HL-60 (cell line): ENCODE results near the gene SLC34A1.

Experiments
- GABPA ChIP-seq: IDR thresholded peaks from 2 replicates; pipeline ENCODE4 v1.6.1; 2012; ENCODE audit warnings: low read depth
- TF ChIP-seq, protein P1 (sequence below): IDR thresholded peaks from one replicate; pipeline ENCODE4 v1.5.1; 2011; ENCODE audit warnings: low read length, control low read depth, inconsistent platforms; ENCODE audit not compliant: insufficient read depth

- no peak for TF ChIP-seq GABPA
- TF ChIP-seq, protein P1, sequence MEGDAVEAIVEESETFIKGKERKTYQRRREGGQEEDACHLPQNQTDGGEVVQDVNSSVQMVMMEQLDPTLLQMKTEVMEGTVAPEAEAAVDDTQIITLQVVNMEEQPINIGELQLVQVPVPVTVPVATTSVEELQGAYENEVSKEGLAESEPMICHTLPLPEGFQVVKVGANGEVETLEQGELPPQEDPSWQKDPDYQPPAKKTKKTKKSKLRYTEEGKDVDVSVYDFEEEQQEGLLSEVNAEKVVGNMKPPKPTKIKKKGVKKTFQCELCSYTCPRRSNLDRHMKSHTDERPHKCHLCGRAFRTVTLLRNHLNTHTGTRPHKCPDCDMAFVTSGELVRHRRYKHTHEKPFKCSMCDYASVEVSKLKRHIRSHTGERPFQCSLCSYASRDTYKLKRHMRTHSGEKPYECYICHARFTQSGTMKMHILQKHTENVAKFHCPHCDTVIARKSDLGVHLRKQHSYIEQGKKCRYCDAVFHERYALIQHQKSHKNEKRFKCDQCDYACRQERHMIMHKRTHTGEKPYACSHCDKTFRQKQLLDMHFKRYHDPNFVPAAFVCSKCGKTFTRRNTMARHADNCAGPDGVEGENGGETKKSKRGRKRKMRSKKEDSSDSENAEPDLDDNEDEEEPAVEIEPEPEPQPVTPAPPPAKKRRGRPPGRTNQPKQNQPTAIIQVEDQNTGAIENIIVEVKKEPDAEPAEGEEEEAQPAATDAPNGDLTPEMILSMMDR: no peak
These were observed 9.1 kb downstream of the SLC34A1 start for GRCh38 chr5:177393206-177393765.
